GM21515 (cell line): ENCODE data around the gene PHLDA3.
A peak's percentile ranks its signal among the peaks of the same experiment; 100 is the strongest.

Experiments
- ATAC-seq: cut with Tn5 transposase; IDR thresholded peaks from one replicate; pipeline ENCODE4 v1.9.1; 2021; ENCODE audit not compliant: unreplicated experiment

PHLDA3 gene

GRCh38 chr1:201468844-201469644 is at the start of gene PHLDA3:
Gene PHLDA3 (minus strand): TSS chr1:201469188. CDS start chr1:201468786, 402 bp downstream.
- peak; percentile 80 for ATAC-seq

GRCh38 chr1:201518071-201518470 is 49.1 kb upstream of the PHLDA3 start:
- ATAC-seq: no peak

DNA sequence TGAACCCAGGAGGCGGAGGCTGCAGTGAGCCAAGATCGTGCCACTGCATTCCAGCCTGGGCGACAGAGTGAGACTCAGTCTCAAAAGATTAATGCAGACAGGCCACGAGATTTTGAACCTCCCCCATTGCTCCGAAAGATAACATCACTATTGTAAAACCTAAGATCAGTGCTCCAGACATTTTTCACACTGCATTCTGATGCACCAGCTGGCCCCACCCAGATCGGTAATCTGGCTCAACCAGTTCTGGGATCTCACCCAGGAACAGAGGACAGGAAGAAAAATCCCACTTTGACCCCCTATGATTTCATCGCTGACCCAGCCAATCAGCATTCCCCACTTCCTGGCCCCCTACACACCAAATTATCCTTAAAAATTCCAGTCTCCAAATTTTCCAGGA is 48.6 kb upstream of the PHLDA3 start:
- no peak for ATAC-seq

GRCh38 chr1:201516511-201517127 is 47.6 kb upstream of the PHLDA3 start:
- ATAC-seq: no peak

GRCh38 chr1:201515895-201516294 is 46.9 kb upstream of the PHLDA3 start:
- no peak for ATAC-seq

- ATAC-seq: no peak
Measured at GRCh38 chr1:201515062-201515750, 46.2 kb upstream of the PHLDA3 start.

- ATAC-seq: no peak
Measured at GRCh38 chr1:201514466-201514865, 45.5 kb upstream of the PHLDA3 start.

- ATAC-seq: no peak
Measured at GRCh38 chr1:201513498-201514243, 44.7 kb upstream of the PHLDA3 start.

GRCh38 chr1:201511941-201512539 is 43.1 kb upstream of the PHLDA3 start:
- peak; percentile 45 for ATAC-seq

DNA sequence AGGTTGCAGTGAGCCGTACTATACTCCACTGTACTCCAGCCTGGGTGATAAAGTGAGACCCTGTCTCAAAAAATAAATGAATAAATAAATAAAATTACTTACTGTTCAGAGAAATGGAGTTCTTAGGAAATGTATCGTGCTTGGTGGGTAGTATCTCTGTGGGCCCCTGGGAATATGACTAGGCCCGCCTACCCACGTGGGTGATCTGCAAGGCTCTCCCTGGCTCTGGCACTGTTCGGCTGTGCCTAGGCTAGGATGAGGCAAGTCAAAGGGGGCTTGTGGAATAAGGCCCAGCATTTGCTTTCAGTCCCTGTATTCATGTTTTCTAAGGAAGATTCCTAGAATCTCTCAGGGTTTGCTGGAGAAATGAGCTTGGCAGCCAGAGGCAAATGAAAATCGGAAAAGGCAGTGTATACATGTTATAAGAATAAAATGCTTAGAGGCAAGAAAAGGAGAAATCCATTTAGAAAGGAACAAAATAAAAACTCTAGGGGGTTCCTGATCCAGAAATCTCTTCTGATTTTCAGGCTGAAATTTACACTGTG is 42.5 kb upstream of the PHLDA3 start:
- ATAC-seq: no peak

GRCh38 chr1:201510734-201511133 is 41.7 kb upstream of the PHLDA3 start:
- ATAC-seq: no peak

DNA sequence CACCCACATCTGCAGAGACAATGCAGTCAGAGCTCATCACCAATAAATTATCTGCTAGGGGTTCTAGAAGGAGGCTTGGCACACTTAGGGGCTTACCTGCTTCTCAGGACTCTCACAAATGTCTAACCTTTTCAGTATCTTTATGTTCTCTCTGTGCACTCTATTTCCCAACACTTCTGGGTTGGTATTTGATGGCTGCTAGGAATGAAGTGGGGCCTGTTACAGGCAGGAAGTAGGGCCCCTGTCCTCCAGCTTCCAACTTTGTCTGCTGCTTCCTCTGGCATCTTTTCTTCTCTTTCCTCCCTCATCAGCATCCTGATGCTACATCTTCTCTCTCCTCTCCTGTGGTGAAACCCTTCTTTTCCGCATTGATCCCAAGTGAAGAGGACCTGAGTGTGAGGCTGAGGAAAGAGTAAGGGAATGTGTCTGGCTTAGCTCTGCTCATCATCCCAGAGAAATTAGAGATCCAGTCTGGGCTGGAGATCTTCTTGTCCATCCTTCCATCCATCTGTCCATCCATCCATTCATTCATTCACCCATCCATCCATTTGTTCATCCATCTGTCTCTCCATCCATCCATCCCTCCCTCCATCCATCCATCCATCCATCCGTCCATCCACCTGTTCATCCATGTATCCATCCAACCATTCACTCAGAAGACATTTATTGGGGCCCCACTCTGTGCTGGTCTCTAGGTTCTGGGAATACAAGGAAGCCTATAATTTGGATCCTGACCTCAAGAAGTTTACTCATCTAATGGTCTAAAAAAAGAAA is 40.8 kb upstream of the PHLDA3 start:
- ATAC-seq: no peak

GRCh38 chr1:201508809-201509208 is 39.8 kb upstream of the PHLDA3 start:
- ATAC-seq: no peak

DNA sequence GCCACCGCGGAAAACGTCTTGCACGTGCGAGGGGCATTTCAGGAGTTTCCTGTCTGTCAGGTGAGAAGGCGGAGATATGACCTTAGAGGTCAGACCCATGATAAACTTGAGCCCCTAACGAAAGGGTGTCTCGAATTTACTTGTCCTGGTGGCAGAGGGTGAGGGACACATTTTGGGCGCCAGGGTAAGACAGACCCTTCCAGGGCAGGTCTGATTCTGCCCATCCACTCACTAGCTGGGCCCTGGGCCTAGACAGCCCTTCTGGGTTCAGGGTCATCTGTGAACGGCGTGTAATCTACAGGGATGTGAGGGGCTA is 38.3 kb upstream of the PHLDA3 start:
- peak; percentile 1 for ATAC-seq

DNA sequence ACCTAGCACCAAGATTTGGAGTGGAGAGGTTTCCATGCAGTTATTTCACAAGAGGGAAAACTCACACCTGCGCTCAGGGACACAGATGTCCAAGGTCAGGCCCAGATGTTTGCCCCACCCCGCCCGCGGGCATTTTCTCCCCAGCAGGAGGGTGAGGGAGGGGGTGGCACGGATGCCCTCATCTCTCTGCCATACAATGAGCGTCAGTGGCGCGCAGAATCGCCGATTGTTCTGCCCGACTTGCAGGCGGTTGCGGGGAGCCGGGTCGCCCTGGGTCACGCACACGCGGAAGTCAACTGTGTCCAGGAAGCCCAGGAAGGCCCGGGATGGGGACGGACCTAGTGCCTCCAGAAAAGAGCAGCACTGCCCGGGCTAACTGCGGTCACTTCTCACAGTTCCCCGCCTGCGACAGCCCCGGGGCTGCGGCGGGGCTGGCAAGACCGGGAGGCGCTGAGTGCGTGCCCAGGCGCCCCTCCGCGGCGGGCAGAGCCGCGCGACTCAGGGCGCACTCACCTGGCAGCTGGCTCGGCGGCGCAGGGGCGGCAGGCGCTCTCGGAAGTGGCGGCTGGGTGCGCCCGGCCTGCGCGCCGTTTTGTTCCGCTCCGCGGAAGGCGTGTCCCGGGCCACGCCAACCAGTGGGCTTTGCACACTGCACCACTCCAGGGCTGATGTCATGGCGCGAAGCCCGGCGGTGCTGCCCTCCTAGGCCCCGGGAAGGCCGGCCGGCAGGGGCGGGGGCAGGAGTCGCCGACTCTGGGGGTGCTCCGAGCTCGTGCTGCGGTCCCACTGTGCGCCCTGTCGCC is 37.8 kb upstream of the PHLDA3 start, which contains the start of gene CSRP1:
Gene CSRP1 (minus strand): TSS at position 567 of the 803 bp plus-strand sequence. CDS start 10,820 bp downstream, outside the sequence.
- ATAC-seq: peak; percentile 85

DNA sequence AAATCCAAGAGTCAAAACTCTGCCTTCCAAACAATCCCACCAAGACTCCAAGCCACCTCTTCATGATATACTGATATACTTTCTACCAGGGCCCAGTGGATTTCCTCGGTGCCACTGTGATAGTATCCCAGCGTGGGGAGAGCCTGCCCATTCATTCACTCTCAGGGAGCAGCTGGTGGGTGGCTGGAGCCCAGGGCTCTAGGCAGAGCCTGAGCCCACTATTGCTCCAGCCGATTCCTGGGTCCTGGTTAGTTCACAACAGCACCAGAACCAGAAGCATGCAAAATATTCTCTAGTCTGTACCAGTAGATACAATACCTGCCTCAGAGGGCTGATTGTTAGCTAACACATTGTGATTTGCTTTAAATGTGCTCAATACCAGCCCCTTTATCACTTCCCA is 37.1 kb upstream of the PHLDA3 start:
- ATAC-seq: no peak

DNA sequence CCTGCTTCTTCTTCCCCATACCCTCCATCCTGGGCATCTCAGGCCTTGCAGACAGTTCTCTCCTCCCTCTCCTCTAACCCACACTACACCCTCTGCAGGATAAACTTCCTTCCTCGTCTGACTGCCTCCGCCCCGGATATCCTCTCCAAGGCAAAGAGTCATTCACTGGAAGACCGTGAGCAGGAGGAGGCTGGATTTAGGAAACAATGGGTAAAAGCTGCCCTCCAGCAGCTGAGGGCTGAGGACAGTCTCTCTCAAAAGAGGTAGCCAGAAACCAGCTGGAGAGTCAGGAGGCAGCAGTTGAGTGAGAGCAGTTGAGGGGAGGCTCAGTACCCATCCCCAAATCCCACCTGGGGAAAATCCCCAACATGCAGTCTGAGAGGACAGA is 36.5 kb upstream of the PHLDA3 start:
- no peak for ATAC-seq

GRCh38 chr1:201504799-201505502 is 36.0 kb upstream of the PHLDA3 start:
- no peak for ATAC-seq
